Tibial nerve (tissue), 4 donors: ENCODE results near the gene CASP7.

ENCODE experiments used
- CTCF ChIP-seq, 5 experiments: fragments of 200-600 bp in 3 of 5; fragments of 450-650 bp in 2 of 5; sonication (generic) in 3 of 5; IDR thresholded peaks; one replicate each; pipeline ENCODE4 v1.5.1; 2016 to 2019; ENCODE audit warnings: antibody characterized with exemption in 5 of 5, mild to moderate bottlenecking in 3 of 5, moderate library complexity in 2 of 5
- EP300 ChIP-seq, 2 donors: sonication (generic); formaldehyde crosslinking; IDR thresholded peaks; one replicate each; pipeline ENCODE4 v1.6.1; 2017; ENCODE audit warnings: antibody characterized with exemption in 2 of 2, mild to moderate bottlenecking in 1 of 2
- POLR2A ChIP-seq, 2 donors: fragments of 450-650 bp; IDR thresholded peaks; one replicate each; pipeline ENCODE4 v1.6.1; 2017; ENCODE audit warnings: antibody characterized with exemption in 2 of 2, mild to moderate bottlenecking in 2 of 2, moderate library complexity in 2 of 2

- TF ChIP-seq CTCF (IDR thresholded peaks at IDR 0.05) (no peak), EP300 (IDR thresholded peaks at IDR 0.05) (no peak), POLR2A (IDR thresholded peaks at IDR 0.05) (no peak)
These were observed 26.9 kb downstream of the CASP7 start for GRCh38 chr10:113706623-113707022.
